Heart left ventricle (tissue), 13 donors: Measurements from ENCODE around the gene OCLN.

Source experiments
- POLR2A ChIP-seq, 2 donors: fragments of 450-650 bp; IDR thresholded peaks; one replicate each; pipeline ENCODE4 v1.6.1; 2017; ENCODE audit warnings: antibody characterized with exemption in 2 of 2, mild to moderate bottlenecking in 2 of 2, moderate library complexity in 2 of 2
- TF ChIP-seq, protein P1 (sequence below), 12 donors: fragments of 200-600 bp; sonication (generic) in 4 of 12; IDR thresholded peaks; one replicate each; pipeline versions ENCODE4 v1.5.0 to v1.8.0; 2018 to 2022; ENCODE audit warnings: antibody characterized with exemption in 12 of 12, mild to moderate bottlenecking in 5 of 12
- donor health status: ischemic (EF 13 %, LVEDD 7.1; RV severe dilation, severe dysfunction).
- donor health status: DM: no; HTN: yes; CAD: no.
- donor health status: DM: no; HTN: no; CAD: no.
- donor health status: ischemic (EF 25% LVEDD 6.9; RV normal size, moderate dysfunction).
- donor health status: ischemic (EF 25% LVEDD 5.7; RV mildly dilated, moderate dysfunction).
- donor health status: ischemic (EF 35%, LVEDD 5.7; RV mildly dilated, moderate dysfunction).
- donor health status: nonischemic (EF 11% LVEDD 7.7; RV severe dilation, severe dysfunction).
- donor health status: DM: yes; HTN: yes; CAD: no.
- donor health status: PGD.
- donor health status: ischemic (EF 29% LVEDD 5.4; RV normal size, mild dysfunction).
- donor health status: nonischemic (EF 23%, LVEDD 6.1; RV moderate dilation, normal function).

DNA sequence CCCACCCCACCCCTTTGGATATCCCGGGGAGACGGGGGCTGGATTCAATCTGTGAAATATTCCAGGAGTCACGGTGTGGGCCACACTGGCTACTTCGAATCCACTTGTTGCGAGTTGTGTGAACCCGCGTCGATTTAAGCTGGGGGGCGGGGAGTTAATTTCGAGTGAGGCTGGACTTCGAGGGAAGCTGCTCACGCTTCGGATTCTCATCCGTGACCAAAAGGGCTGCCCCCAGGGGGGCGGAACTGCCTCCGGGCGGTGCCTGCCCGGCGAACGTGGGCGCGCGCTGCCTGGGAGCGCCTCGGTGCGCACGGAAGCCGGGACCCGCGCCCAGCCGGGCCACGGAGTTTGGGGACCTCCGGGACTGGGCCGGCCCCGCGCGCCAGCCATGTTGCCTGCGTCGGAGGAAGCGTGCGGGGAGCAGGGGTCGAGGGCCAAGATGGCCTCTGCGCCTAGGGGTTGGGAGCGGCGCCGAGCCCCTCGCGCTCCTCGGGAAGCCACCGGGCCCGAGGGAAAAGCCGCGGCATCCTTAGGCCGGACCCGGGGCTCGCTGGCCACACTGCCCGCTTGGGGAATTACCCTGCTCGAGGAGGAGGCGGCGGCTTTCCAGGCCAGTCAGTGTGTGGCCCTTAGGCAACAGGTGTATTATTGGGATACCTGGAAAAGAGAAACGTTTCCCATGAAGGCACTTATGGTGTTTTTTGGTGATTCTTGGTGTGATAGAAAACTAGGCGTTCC lies 975 bp downstream of the OCLN start:
- TF ChIP-seq, protein P1, sequence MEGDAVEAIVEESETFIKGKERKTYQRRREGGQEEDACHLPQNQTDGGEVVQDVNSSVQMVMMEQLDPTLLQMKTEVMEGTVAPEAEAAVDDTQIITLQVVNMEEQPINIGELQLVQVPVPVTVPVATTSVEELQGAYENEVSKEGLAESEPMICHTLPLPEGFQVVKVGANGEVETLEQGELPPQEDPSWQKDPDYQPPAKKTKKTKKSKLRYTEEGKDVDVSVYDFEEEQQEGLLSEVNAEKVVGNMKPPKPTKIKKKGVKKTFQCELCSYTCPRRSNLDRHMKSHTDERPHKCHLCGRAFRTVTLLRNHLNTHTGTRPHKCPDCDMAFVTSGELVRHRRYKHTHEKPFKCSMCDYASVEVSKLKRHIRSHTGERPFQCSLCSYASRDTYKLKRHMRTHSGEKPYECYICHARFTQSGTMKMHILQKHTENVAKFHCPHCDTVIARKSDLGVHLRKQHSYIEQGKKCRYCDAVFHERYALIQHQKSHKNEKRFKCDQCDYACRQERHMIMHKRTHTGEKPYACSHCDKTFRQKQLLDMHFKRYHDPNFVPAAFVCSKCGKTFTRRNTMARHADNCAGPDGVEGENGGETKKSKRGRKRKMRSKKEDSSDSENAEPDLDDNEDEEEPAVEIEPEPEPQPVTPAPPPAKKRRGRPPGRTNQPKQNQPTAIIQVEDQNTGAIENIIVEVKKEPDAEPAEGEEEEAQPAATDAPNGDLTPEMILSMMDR (IDR thresholded peaks at IDR 0.05) = no peak
- TF ChIP-seq POLR2A (IDR thresholded peaks at IDR 0.05) = no peak
